HL-60/S4 treated with phorbol 12-myristate 13-acetate at 8.2 ng/mL for 4 days and 3 days (cell line): ENCODE results near the gene STX12.
"Not testable (repeated sequence)": the region's sequence is repeated elsewhere in the genome, so short reads cannot be mapped to it uniquely, and the experiment has no call there.

Source experiments
- in situ Hi-C: fragments of 300-500 bp; cut with MboI; formaldehyde crosslinking; loops from 2 replicates; pipeline ENCODE4 v1.15.0; 2022; ENCODE audit warnings: low sequenced_read_pairs

Gene STX12

DNA sequence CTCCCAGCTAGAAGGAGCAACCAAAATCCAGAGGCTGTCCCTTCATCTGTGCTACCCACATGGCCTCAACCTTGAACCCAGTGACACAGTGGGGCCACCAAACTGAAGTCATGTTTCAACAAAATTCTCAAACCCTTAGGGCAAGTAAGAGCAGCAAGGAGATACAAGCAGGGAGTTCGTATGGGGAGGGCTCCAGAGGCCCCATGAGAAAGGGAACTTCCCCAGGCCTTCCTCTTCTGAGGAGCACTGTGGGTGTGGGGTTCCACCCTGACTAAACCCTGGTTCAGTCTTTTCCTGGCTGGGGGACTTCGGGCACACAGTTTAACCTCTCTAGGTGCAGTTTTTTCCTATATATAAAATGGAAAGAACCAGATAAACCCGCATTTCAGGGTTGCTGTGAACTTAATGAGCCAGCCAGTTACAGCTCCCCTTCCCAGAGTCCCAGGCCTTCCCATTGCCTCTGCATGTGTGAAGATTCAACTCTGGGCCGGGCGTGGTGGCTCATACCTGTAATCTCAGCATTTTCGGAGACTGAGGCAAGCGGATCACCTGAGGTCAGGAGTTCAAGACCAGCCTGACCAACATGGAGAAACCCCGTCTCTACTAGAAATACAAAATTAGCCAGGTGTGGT lies 91.4 kb downstream of the STX12 start:
- in situ Hi-C loops: no loop called here

GRCh38 chr1:27865821-27866220 lies 92.8 kb downstream of the STX12 start:
- in situ Hi-C loops: no loop called here

DNA sequence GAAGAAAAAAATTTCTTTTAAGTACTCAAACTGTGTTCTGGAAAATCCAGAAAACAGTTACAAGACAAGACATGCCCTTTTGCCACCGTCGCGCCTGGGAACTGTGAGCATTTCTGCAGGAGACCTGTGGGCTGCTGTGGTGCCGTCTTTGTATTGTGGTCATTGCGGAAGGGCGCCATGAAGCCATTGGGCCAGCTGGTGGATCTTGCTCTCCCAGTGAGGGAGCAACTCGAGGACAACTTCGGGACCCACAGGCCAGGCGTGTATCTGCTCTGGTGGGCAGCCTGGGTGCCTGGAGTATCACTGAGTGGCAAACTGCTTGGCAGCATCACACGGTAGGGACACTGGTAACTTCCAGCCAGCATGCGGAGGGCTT lies 95.5 kb downstream of the STX12 start:
- in situ Hi-C loops: no loop called here

- in situ Hi-C loops: no loop called here
These were observed 96.1 kb downstream of the STX12 start for GRCh38 chr1:27868932-27869718.

DNA sequence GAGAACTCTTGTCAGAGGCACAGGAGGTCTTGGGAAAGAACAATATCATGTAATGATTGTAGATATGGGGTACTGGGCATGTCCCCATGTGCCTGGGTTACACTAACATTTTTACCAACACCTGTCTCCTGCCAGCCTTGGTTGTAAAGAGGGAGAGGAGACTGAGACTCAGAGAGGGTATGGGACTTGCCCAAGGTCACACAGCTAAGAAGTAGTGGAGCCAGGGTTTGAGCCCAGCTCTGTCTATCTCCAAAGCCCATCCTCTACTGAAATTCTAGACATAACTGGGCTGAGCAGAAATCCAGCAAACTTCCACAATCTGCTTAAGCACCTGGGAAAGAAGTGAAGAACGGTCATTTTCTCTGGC lies 96.7 kb downstream of the STX12 start:
- in situ Hi-C loops: no loop called here

- in situ Hi-C loops: not testable (repeated sequence)
These were observed 98.1 kb downstream of the STX12 start for GRCh38 chr1:27871076-27871475.

DNA sequence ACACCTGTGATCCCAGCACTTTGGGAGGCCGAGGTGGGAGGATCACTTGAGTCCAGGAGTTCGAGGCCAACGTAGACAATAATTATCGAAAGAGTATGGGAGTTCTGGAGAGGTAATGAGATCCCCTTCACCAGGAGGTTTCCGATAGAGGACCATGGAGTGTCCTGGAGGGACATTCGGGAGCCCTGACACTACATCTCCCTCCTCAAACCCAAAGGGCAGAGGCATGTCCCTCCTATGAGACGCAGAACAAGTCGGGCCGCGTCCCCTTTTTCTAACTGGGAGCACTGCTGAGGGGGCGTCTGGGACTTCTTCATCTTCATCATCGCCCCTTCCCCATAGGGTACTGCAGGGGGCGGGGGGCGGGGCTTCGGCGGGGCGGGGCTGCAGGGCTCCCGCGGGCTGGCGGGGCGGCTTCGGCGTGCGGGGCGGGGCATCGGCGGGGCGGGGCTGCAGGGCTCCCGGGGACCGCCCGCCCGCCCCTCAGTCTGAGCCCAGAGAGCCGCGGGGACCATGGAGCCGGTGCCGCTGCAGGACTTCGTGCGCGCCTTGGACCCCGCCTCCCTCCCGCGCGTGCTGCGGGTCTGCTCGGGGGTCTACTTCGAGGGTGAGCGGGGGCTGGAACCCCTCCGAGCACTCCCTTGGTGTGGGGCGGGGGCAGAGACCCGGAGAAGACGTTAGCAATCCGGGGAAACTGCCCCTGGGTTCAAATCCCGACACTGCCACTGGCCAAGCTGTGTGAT lies 99.2 kb downstream of the STX12 start, which contains the start of gene THEMIS2:
Gene THEMIS2 (plus strand): TSS at position 486 of the 743 bp plus-strand sequence. CDS start 28 bp downstream, at position 514.
- in situ Hi-C loops: no loop called here

DNA sequence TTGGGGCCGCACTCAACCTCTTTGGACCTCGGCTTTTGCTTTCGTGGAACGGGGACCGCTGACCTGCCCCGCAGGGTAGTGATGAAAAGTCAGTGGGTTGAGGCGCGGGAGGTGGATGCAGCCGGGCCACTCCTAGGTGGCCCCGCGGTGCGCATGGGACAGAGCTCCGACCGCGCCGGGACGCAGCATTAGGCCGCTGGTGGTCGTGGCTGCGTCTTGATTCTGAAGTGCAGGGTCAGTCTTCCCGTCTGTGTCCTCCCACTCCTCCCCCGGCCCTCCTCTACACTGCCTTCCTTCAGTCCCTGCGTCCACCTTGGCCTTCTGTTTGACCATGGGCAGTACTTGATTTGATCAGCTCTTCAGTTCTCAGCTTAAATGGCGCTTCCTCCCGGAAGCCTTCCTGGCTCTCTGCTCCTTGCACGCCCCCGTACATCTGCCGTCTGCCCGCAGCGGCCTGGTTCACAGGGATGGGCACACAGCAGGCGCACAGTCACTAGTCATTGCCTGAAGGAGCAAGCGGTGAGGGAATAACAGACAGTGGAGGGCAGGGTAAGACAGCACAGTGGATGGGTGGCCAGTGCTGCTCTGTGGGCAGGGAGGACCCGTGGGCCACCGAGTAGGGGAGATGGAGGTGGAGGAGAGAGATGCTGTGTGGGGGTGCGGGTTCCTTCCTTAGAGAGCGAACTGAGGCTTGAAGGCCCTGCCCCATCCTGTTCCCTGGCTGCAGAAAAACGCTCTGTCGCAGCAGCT lies 100.0 kb downstream of the STX12 start:
- in situ Hi-C loops: no loop called here

DNA sequence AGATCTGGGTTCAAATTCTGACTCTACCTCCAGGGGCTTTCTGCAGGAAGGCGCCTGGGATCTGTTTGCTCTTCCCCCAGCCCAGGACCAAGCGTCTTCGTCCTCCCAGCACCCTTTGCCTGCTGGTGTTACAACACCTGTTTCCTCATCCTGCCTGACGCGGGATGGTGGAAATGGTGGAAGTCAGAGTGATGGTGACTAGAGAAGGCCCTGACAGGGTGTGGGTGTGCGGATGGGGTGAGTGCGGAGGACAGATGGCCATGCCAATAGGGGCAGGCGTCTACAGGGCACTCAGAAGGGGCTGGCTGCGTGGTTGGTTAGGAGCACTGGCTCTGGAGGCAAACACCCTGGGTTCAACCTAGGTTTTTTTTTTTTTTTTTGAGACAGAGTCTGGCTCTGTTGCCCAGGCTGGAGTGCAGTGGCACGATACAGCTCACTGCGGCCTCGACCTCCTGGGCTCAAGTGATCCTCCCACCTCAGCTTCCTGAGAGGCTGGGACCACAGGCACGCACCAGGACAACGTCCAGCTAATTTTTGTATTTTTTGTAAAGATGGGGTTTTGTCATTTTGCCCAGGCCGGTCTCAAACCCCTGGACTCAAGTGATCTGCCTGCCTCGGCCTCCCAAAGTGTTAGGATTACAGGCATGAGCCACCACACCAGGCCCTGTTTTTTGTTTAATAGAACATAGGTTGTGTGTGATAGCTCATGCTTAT lies 100.8 kb downstream of the STX12 start:
- in situ Hi-C loops: no loop called here
